ENCODE data around the gene DCAF8.
A peak's percentile ranks its signal among the peaks of the same experiment; 100 is the strongest.
"Not testable (repeated sequence)": the region's sequence is repeated elsewhere in the genome, so short reads cannot be mapped to it uniquely, and the experiment has no call there.

The DCAF8 gene

DNA sequence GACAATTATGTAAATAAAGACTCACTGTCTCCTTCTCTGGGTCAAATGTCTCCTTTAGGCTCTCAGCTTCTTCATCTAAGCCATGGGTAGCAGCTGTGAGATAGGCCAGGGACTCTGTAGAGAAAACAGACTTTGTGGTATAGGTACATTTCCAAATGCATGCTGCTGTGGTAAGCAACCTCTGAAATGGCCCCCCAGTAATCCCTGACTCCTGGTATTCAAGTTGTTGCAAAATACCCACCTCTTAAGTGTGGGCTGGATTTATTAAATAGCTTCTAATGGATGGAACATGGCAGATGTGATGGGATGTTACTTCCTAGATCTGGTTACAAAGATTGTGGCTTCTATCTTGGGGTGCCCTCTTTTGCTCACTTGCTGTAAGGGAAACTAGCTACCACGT, 33.7 kb upstream of the DCAF8 start:
- H3K4me3 ChIP-seq (ENCODE audit: low read length) = no peak overlapping the region
- TF ChIP-seq EZH2phosphoT487 (IDR thresholded peaks at IDR 0.05; ENCODE audit: low read length) (no peak), EZH2 (optimal IDR thresholded peaks at IDR 0.05; ENCODE audit: low read depth, low read length) (no peak)
- TF ChIP-seq, protein P1, sequence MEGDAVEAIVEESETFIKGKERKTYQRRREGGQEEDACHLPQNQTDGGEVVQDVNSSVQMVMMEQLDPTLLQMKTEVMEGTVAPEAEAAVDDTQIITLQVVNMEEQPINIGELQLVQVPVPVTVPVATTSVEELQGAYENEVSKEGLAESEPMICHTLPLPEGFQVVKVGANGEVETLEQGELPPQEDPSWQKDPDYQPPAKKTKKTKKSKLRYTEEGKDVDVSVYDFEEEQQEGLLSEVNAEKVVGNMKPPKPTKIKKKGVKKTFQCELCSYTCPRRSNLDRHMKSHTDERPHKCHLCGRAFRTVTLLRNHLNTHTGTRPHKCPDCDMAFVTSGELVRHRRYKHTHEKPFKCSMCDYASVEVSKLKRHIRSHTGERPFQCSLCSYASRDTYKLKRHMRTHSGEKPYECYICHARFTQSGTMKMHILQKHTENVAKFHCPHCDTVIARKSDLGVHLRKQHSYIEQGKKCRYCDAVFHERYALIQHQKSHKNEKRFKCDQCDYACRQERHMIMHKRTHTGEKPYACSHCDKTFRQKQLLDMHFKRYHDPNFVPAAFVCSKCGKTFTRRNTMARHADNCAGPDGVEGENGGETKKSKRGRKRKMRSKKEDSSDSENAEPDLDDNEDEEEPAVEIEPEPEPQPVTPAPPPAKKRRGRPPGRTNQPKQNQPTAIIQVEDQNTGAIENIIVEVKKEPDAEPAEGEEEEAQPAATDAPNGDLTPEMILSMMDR (IDR thresholded peaks at IDR 0.05; ENCODE audit: low read length) = no peak
- no peak for DNase-seq
- peaks cover 48% of the 10 kb centered on the region for H3K36me3 ChIP-seq (replicated peaks; ENCODE audit: insufficient read depth, low read length)
- no peak overlapping the region for H3K9ac ChIP-seq (ENCODE audit: low read length)
- H3K4me1 ChIP-seq (ENCODE audit: low read length) = no peaks in the 10 kb centered on the region
- H3K27me3 ChIP-seq (replicated peaks; ENCODE audit: insufficient read depth, low read length) = no peaks in the 10 kb centered on the region
- no peaks in the 10 kb centered on the region for H3K79me2 ChIP-seq (ENCODE audit: low read length)
- H3K9me2 ChIP-seq (replicated peaks; ENCODE audit: insufficient read depth, low read length) = no peaks in the 10 kb centered on the region
- H3K27ac ChIP-seq (ENCODE audit: low read length) = no peak overlapping the region
- peaks cover 9% of the 10 kb centered on the region for H3F3A ChIP-seq (ENCODE audit: insufficient read depth, low read length)
- no peaks in the 10 kb centered on the region; the same call in 1 of the 2 replicates for H4K20me1 ChIP-seq (ENCODE audit: insufficient read depth, low read length)
- H2AFZ ChIP-seq (ENCODE audit: low read length) = no peak overlapping the region
- no peaks in the 10 kb centered on the region for H3K9me3 ChIP-seq (replicated peaks; ENCODE audit: insufficient read depth, low read length)
- H3K4me2 ChIP-seq (ENCODE audit: low read depth, low read length) = no peak overlapping the region

DNA sequence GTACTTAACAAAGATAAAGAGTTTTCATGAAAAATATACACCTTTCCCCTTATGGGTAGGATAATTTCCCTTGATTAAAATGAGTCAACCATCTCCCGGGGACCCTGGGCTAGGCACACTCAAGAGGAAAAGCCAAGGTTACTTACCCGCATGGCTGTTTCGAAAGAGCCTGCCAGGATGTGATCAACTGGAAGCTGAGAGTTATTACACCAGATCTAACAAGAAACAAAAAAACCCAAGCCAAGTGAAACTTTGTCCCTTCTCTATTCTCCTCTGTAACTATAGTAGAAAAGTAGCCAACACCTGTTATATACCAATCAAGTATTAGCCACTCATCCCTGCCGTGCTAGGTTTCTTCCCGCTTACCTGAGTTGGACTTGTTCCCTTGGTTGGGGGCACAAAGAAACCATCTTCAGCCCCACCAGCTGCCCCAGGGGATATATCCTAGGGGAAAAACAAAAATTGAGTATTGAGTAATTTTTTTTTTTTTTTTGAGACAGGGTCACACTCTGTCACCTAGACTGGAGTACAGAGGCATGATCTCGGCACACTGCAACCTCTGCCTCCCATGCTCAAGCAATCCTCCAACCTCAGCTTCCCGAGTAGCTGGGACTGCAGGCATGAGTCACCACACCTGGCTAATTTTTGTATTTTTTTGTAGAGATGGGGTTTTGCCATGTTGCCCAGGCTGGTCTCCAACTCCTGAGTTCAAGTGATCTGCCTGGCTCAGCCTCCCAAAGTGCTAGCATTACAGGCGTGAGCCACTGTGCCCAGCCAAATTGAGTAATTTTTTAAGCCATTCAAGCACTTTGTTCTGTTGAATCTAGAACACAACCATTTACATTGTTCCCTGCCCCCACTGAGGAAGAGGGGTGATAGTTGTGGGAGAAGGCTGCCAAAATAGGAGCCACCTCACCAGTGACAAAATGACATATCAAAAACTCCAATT, 30.9 kb upstream of the DCAF8 start:
- Histone ChIP-seq H3K9me2 (replicated peaks; ENCODE audit: insufficient read depth, low read length) (no peaks in the 10 kb centered on the region), H2AFZ (ENCODE audit: low read length) (no peak overlapping the region), H3K27me3 (replicated peaks; ENCODE audit: insufficient read depth, low read length) (no peaks in the 10 kb centered on the region), H3F3A (ENCODE audit: insufficient read depth, low read length) (peaks cover 9% of the 10 kb centered on the region), H3K4me2 (ENCODE audit: low read depth, low read length) (no peak overlapping the region), H3K9ac (ENCODE audit: low read length) (no peak overlapping the region), H3K27ac (ENCODE audit: low read length) (no peak overlapping the region), H3K4me3 (ENCODE audit: low read length) (no peak overlapping the region), H4K20me1 (ENCODE audit: insufficient read depth, low read length) (no peaks in the 10 kb centered on the region; the same call in 1 of the 2 replicates), H3K9me3 (replicated peaks; ENCODE audit: insufficient read depth, low read length) (no peaks in the 10 kb centered on the region), H3K36me3 (replicated peaks; ENCODE audit: insufficient read depth, low read length) (peaks cover 40% of the 10 kb centered on the region), H3K79me2 (ENCODE audit: low read length) (no peaks in the 10 kb centered on the region), H3K4me1 (ENCODE audit: low read length) (no peaks in the 10 kb centered on the region)
- DNase-seq = no peak
- TF ChIP-seq EZH2phosphoT487 (IDR thresholded peaks at IDR 0.05; ENCODE audit: low read length) (no peak), EZH2 (optimal IDR thresholded peaks at IDR 0.05; ENCODE audit: low read depth, low read length) (no peak)
- TF ChIP-seq, protein P1 (IDR thresholded peaks at IDR 0.05; ENCODE audit: low read length) = no peak

GRCh38 chr1:160291248-160292220, 29.2 kb upstream of the DCAF8 start:
- Histone ChIP-seq H3K27ac (ENCODE audit: low read length) (no peak overlapping the region), H3K9me3 (replicated peaks; ENCODE audit: insufficient read depth, low read length) (no peaks in the 10 kb centered on the region), H2AFZ (ENCODE audit: low read length) (no peak overlapping the region), H3K79me2 (ENCODE audit: low read length) (no peaks in the 10 kb centered on the region), H3K4me2 (ENCODE audit: low read depth, low read length) (no peak overlapping the region), H3K36me3 (replicated peaks; ENCODE audit: insufficient read depth, low read length) (peaks cover 29% of the 10 kb centered on the region), H4K20me1 (ENCODE audit: insufficient read depth, low read length) (no peaks in the 10 kb centered on the region; the same call in 1 of the 2 replicates), H3K27me3 (replicated peaks; ENCODE audit: insufficient read depth, low read length) (no peaks in the 10 kb centered on the region), H3K4me1 (ENCODE audit: low read length) (no peaks in the 10 kb centered on the region), H3K4me3 (ENCODE audit: low read length) (no peak overlapping the region), H3K9ac (ENCODE audit: low read length) (no peak overlapping the region), H3K9me2 (replicated peaks; ENCODE audit: insufficient read depth, low read length) (no peaks in the 10 kb centered on the region), H3F3A (ENCODE audit: insufficient read depth, low read length) (peaks cover 12% of the 10 kb centered on the region)
- peak; percentile 79 for DNase-seq
- no peak for TF ChIP-seq EZH2phosphoT487 (IDR thresholded peaks at IDR 0.05; ENCODE audit: low read length)
- TF ChIP-seq, protein P1 (IDR thresholded peaks at IDR 0.05; ENCODE audit: low read length) = peak; percentile 93
- no peak for TF ChIP-seq EZH2 (optimal IDR thresholded peaks at IDR 0.05; ENCODE audit: low read depth, low read length)

- Histone ChIP-seq H3F3A (ENCODE audit: insufficient read depth, low read length) (peaks cover 21% of the 10 kb centered on the region), H3K79me2 (ENCODE audit: low read length) (peaks cover 22% of the 10 kb centered on the region), H3K36me3 (replicated peaks; ENCODE audit: insufficient read depth, low read length) (peaks cover 17% of the 10 kb centered on the region)
- not testable (repeated sequence) for H3K9me2 ChIP-seq (replicated peaks; ENCODE audit: insufficient read depth, low read length); H3K4me2 ChIP-seq (ENCODE audit: low read depth, low read length); H2AFZ ChIP-seq (ENCODE audit: low read length); H3K4me1 ChIP-seq (ENCODE audit: low read length); DNase-seq; H3K27ac ChIP-seq (ENCODE audit: low read length); H3K9me3 ChIP-seq (replicated peaks; ENCODE audit: insufficient read depth, low read length); H3K9ac ChIP-seq (ENCODE audit: low read length); H4K20me1 ChIP-seq (ENCODE audit: insufficient read depth, low read length); H3K4me3 ChIP-seq (ENCODE audit: low read length); H3K27me3 ChIP-seq (replicated peaks; ENCODE audit: insufficient read depth, low read length)
Observed at GRCh38 chr1:160287769-160288168, 25.4 kb upstream of the DCAF8 start.

Data from MM.1S (cell line).